Activated CD4-positive, alpha-beta T cell treated with anti-CD3 and anti-CD28 coated beads for 1 hour (primary cell): Measurements from ENCODE around the gene DACH1.
"Not testable (repeated sequence)": the region's sequence is repeated elsewhere in the genome, so short reads cannot be mapped to it uniquely, and the experiment has no call there.

Source experiments
- DNase-seq: peaks from one replicate; pipeline ENCODE4 v3.0.0-alpha.2; 2020

The DACH1 gene

GRCh38 chr13:71867131-71867814 lies at the start of gene DACH1:
Gene DACH1 (minus strand): TSS chr13:71867204.
- DNase-seq, result no peak

DNA sequence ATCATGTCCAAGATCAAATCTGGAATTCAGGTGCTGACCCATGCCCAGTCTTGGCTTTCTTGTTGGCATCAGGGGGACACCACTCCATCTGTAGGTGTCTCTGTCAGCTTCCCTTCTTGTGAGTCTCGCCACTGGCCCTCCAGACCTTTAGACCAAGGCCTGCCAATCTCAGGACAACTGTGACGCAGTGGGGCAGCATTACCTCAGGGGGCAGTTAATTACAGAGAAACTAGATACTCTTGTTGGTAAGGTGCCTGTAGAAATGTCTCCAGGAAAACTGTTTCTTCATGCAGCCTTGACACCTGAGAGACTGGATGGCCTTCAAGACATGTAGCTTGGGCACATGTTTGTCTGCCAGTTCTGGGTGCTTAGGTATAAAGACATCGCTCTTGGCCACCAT lies 46.7 kb upstream of the DACH1 start:
- DNase-seq, result no peak

- no peak for DNase-seq
These were observed 45.5 kb upstream of the DACH1 start for GRCh38 chr13:71912524-71912923.

GRCh38 chr13:71906448-71906847 lies 39.4 kb upstream of the DACH1 start:
- DNase-seq, result no peak

DNA sequence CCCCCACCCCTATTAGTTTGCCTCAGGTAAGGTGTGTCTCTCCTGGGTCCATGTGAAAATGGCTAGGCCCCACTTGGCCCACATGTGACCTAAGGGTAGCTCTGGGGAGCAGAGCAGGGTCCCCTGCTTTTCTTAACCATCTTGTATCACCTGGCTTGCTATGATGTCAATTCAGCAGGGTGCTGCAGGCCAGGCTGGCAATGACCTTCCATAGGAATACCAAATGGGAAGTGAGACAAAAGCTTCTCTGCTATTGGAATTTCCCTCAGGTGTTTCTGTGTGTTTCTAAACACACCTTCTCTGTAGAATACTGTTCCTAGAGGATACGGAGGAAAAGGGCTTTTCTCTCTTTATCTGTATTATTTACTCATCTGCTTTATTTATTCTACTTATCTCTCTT lies 35.7 kb upstream of the DACH1 start:
- no peak for DNase-seq

DNA sequence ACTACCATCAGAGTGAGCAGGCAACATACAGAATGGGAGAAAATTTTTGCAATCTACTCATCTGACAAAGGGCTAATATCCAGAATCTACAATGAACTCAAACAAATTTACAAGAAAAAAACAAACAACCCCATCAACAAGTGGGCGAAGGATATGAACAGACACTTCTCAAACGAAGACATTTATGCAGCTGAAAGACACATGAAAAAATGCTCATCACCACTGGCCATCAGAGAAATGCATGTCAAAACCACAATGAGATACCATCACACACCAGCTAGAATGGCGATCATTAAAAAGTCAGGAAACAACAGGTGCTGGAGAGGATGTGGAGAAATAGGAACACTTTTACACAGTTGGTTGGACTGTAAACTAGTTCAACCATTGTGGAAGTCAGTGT lies 26.5 kb upstream of the DACH1 start:
- DNase-seq, result not testable (repeated sequence)

GRCh38 chr13:71886880-71887279 lies 19.9 kb upstream of the DACH1 start:
- no peak for DNase-seq

- no peak for DNase-seq
These were observed 15.1 kb upstream of the DACH1 start for GRCh38 chr13:71882120-71882519.

GRCh38 chr13:71880753-71881541 lies 13.9 kb upstream of the DACH1 start:
- no peak for DNase-seq

- no peak for DNase-seq
These were observed 12.9 kb upstream of the DACH1 start for GRCh38 chr13:71879808-71880344.

GRCh38 chr13:71879129-71879535 lies 12.1 kb upstream of the DACH1 start:
- no peak for DNase-seq

DNA sequence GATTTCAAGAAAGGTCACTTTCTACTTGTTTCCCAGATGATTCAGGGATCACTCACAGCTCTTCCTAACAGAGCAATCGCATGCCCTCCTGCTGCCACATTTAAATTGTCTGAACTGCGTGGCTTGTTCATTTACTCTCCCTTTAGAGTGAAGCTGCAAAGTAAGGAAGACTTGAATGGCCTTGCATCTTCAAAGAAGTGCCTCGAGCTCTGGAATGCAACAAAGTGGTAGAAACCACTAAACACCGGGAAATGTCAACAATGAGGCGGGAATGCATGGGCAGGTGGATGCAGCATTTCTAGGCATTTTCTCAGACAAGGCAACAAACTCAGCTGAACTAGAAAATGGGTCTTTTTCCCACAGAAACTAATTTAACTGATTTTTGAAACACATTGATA lies 10.3 kb upstream of the DACH1 start:
- no peak for DNase-seq

DNA sequence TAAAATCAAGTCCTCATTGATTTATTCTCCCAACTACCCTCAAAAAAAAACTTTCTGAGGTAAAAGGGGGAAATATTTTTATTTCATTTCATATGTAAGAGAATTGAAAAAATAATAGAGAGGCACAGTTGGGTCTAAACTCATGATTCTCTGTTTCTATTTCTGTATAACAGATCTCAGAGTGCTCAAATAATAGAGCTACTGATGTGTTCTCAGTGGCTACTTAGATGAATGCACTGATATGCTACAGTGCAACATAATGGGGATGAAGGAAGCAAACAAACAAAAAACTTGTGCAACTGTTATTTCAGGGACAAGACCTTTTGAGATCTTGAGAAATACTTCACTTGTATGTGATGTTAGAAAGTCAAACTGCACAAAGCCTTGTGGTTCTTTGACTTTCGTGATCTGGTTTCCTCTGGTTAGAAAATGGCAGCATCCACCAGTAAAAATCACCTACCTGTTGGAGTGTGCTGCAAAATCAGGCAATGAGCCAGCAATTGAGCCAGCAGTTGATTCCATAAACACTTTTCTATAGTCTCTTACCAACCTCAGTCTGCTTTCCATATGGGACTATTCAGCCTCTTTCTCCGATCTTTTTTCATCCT lies 9.7 kb upstream of the DACH1 start:
- no peak for DNase-seq

- no peak for DNase-seq
These were observed 8.8 kb upstream of the DACH1 start for GRCh38 chr13:71875823-71876222.

DNA sequence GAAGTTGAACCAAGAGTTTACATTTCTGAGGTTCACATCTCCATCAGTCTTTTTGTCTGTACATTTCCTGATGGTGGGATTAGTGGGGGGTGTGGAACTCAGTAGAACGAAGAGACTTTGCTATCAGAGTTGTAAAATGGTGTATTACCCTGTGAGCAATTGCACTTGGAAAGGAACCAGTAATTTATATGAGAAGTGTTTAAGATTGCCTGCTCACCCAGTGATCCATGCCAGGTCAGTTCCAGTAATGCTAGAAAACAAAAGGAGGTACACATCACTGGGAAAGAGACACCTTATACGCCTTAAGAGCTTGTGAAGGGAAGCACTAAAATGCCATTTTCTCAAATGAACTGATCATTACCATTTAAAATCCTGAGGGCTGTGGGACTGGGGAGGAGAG lies 7.5 kb upstream of the DACH1 start:
- no peak for DNase-seq

DNA sequence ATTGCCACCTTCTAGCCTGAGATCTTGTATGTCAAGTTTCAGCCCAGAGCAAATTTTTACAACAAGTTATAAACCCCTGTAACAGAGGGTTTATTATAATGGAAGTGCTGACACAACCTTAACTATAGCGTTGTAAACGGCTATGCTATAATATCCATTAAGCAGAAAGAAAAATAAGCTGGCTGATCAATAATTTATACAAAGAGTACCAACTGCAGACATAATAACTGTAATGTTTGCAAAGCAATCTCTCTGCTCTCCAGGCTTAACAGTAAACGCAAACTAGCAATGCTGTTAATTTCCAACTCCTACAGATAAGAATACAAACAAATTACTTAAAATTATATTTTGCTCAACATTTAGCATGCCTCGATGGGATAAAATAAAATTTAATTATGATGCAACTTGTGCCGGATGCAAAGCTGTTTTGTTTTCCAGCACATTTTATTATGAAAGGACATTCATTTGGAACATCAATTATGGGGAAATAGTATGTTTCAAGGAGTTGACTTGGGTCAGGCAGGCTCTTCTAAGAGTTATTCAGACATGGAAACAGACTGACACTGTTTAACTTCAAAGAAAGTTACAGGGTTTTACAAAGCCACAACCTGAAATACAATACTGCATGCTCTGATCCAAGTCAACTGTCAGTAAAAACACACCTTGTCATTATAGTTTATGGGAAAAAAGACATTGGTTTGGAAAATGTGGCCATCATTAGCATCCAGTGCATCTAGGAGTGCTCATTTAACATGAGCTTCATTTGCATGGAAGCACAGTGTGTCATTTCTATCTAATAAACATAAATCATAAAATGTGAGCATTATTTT lies 6.6 kb upstream of the DACH1 start:
- DNase-seq, result no peak

DNA sequence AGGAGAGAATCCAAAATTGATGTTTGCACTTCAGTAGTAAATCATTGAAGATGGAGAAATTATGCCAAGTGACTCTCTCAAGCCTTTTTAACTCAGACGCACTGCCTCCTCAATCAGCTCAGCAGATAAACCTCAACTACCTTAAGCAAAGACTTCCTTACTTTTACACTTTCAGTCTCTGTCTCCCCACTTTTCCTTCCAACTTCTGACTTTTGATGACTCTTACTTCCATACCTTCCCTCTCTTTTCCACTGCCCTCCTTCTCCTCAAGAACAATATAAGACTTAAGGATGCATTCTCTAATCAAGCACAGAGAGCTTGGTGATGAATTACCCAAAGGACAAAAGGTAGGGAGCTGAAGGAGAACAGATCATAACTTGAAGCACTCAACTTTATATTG lies 4.8 kb upstream of the DACH1 start:
- no peak for DNase-seq

DNA sequence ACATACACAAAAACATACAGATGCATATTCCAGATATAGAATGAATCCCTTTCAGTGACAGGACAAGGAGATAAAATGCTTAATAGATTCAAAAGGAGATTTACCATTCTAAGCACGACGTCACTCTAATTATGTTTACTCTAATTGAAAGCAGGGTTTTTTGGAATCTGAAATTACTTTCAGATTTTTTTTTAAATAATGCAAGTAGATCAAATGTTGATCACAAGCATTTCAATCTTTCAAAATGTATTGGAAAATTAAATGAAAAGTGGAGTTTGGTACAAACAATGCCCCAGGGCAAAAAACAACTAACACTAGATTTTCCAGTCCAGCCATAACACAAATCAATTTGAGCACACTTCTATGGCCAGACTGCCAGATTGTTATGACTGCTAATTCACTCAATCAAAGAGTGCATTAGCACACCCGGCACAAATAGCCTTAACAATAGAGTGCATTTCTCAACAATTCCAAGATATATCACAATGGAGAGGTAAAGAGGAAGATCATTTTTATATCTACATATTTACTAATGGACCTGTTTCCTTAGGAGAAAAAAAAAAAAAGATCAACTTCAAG lies 4.3 kb upstream of the DACH1 start:
- no peak for DNase-seq

DNA sequence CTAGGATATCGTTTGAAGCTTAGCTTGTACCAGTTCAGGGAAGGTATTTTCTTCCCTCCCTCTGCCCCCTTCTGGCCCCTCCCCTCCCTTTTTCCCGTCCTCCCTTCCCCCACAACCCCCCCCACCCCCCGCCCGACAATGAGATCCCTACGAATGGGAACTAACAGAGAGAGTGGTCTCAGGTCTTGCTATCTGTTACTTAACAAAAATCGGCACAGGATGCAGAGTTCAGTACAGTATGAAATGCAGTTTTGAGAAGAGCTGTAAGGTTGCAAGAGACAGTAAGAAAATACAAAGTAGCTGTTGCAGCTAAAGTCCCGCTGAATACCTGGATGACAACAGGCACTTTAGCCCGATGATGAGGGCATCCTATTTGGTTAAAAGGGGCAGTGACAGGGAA lies 3.1 kb upstream of the DACH1 start:
- no peak for DNase-seq

DNA sequence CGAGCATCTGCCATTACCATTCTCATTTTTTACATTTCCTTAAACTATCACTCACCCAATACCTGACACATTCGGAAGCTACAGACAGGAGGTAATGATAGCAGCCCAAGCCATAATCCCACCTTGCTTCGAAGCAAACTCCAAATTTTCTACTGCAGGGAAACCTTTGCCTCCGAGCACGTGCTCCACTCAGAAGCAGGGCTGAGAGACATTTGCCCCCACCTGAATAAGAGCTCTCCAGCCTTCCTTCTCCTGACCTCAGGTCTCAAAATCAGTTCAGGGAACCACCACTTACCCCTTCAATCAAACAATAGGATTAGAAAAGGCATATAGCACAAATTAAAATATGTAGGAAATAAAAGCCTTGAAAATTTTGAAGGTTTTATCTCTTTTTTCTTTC lies 2.3 kb upstream of the DACH1 start:
- DNase-seq, result no peak

DNA sequence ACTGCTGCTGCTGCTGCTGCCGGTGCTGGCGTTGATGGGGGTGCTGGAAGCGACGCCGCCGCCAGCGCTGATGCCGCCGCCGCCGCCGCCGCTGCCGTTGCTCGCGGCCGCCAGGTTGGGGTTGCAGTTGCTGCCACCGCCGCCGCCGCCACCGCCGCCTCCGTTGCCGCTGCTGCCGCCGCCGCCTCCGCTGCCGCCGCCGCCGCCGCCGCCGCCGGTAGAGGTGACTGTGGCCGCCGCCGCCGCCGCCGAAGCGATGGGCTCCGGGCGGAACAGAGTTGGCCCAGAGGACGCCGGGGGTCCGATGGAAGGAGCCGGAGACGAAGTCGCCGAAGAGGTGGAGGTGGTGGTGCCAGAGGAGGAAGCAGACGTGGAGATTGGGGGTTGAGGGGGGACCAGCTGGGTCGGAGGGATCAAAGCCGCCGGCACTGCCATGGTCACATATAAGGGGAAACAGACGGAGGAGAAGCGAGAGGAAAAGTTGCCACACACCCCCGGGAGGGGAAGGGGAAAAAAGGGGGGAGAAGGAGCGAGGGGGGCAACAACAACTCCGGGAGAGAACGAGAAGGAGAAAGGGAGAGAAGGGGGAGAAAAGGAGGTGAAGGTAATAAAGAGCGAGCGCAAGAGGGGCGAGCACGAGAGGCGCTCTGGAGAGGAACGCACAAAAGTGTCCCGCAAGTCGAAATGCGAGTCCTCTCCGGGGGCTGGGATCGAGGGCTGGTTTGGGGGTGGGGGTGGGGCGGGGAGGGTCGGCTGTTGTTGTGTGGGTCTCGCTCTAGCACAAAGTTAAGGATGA lies 471 bp downstream of the DACH1 start:
- DNase-seq, result no peak

DNA sequence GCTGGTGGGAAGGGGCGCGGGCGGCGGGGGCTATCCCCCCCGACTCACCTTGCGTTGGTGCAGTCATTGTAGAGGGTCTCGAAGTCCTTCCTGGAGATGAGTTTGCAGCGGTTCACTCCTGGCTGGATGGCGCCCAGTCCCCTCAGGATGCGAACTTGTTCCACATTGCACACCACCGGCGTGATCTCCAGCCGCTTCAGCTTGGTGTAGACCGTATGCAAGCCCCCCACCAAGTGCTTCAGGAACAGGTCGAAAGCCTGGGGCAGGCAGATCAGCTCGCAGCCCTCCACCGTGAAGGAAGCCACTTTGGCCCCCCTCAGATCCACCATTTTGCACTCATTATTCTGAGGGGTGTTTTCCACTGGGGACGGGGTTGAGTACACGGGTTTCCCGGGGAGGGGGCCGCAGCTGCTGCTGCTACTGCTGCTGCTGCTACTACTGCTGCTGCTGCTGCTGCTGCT lies 1.1 kb downstream of the DACH1 start:
- no peak for DNase-seq
